HepG2 (cell line): ENCODE measurements around the gene CPXM1. TPM values are rescaled to one million over a fixed set of nuclear protein-coding genes. Genes with fewer than 3 reads are reported as not detected.

ENCODE experiments used
- ATAC-seq: fragments of 200-7000 bp; cut with Tn5 transposase; 3 replicates; pipeline ENCODE4 v1.9.1; 2020; ENCODE audit warnings: mild to moderate bottlenecking, moderate library complexity
- Bru-seq: library from RNA; stranded (reverse); fragments of 400-500 nt; gene quantifications from one replicate; lab custom pipeline; 2021; lab: Mats Ljungman, UMichigan
- BruChase-seq, 2 experiments: library from RNA; stranded (reverse); fragments of 400-500 nt; gene quantifications; one replicate each; lab custom pipeline; 2021; lab: Mats Ljungman, UMichigan
- BruUV-seq: library from RNA; stranded (reverse); fragments of 400-500 nt; replicated peaks from 2 replicates; lab custom pipeline; 2021; lab: Mats Ljungman, UMichigan
- CTCF ChIA-PET: fragments of 300-600 bp; formaldehyde crosslinking; extraction: SDS; loops from one replicate; lab custom pipeline; 2021; ENCODE audit warnings: low total read pairs, inconsistent platforms, low intra/inter-chr PET ratio; lab: Yijun Ruan, JAX
- POLR2A ChIA-PET: fragments of 350-600 bp; sonication (Branson Sonifier 250); formaldehyde crosslinking; loops from one replicate; lab custom pipeline; 2020; ENCODE audit warnings: antibody characterized with exemption, inconsistent platforms; lab: Yijun Ruan, JAX
- DNase-seq: peaks from one replicate; pipeline ENCODE4 v3.0.0-alpha.2; 2015; ENCODE audit warnings: low spot score
- FAIRE-seq: peaks from 3 replicates; lab custom pipeline; 2011; peaks lifted over from hg19 to GRCh38; lab: Jason Lieb, UNC
- H2AFZ ChIP-seq: one replicate; pipeline ENCODE4 v1.6.1; 2011; ENCODE audit warnings: low read length, inconsistent platforms
- H3K27ac ChIP-seq: fragments of 300-600 bp; 3 replicates; pipeline ENCODE4 v1.8.0; 2011; ENCODE audit warnings: mixed run types, mild to moderate bottlenecking, mixed read lengths, low read length, inconsistent platforms; ENCODE audit not compliant: insufficient read depth; ENCODE audit errors: extremely low read length
- H3K27me3 ChIP-seq, 2 experiments: fragments of 200-600 bp in 1 of 2; 2 replicates in 1 of 2; 3 replicates in 1 of 2; pipeline versions ENCODE4 v1.6.0 to v1.8.0; 2011; ENCODE audit warnings: low read length in 2 of 2, mild to moderate bottlenecking in 2 of 2, moderate library complexity in 2 of 2, inconsistent platforms in 1 of 2; ENCODE audit not compliant: insufficient read depth in 2 of 2, control insufficient read depth in 1 of 2
- H3K36me3 ChIP-seq, 2 experiments: fragments of 200-600 bp in 1 of 2; replicated peaks in 1 of 2; 2 replicates in 1 of 2; 3 replicates in 1 of 2; pipeline versions ENCODE4 v1.5.1 to v1.8.0; 2011; ENCODE audit warnings: low read length in 2 of 2, inconsistent platforms in 1 of 2; ENCODE audit not compliant: insufficient read depth in 2 of 2, control insufficient read depth in 1 of 2
- H3K4me1 ChIP-seq: 2 replicates; pipeline ENCODE4 v1.5.1; 2012; ENCODE audit warnings: low read length, inconsistent platforms; ENCODE audit not compliant: insufficient read depth
- H3K4me2 ChIP-seq: 2 replicates; pipeline ENCODE4 v1.6.0; 2011; ENCODE audit warnings: low read depth, low read length, inconsistent platforms
- H3K4me3 ChIP-seq, 3 experiments: fragments of 200-600 bp in 1 of 3; sonication (generic), shearing (Covaris generic) in 1 of 3; replicated peaks in 1 of 3; 2 replicates each; pipeline ENCODE4 v1.5.1; 2011 to 2016; ENCODE audit warnings: low read length in 3 of 3, inconsistent platforms in 2 of 3, low read depth in 2 of 3, mild to moderate bottlenecking in 2 of 3, control low read depth in 1 of 3, mixed read lengths in 1 of 3; ENCODE audit not compliant: insufficient read depth in 1 of 3
- H3K79me2 ChIP-seq: one replicate; pipeline ENCODE4 v1.6.1; 2011; ENCODE audit warnings: low read length, inconsistent platforms; ENCODE audit not compliant: insufficient read depth
- H3K9ac ChIP-seq: 2 replicates; pipeline ENCODE4 v1.6.0; 2011; ENCODE audit warnings: mild to moderate bottlenecking, low read depth, low read length, inconsistent platforms; ENCODE audit not compliant: insufficient read depth
- H3K9me3 ChIP-seq: 2 replicates; pipeline ENCODE4 v1.5.1; 2012; ENCODE audit warnings: mild to moderate bottlenecking, low read length
- H4K20me1 ChIP-seq: 2 replicates; pipeline ENCODE4 v1.6.0; 2011; ENCODE audit warnings: inconsistent platforms, mild to moderate bottlenecking, low read length, moderate library complexity; ENCODE audit not compliant: insufficient read depth
- HNRNPK ChIP-seq: fragments of 200-400 bp; formaldehyde crosslinking; IDR thresholded peaks from 2 replicates; pipeline ENCODE4 v1.6.1; 2018; ENCODE audit warnings: low read length, low read depth, moderate library complexity, mild to moderate bottlenecking; ENCODE audit not compliant: poor library complexity, severe bottlenecking
- MYC ChIP-seq: sonication (generic); formaldehyde crosslinking; IDR thresholded peaks from 2 replicates; pipeline ENCODE4 v1.9.0; 2021; ENCODE audit warnings: missing genetic modification reagents, borderline replicate concordance
- SMARCC2 ChIP-seq: fragments of 450-650 bp; IDR thresholded peaks from 2 replicates; pipeline ENCODE4 v1.6.1; 2017; ENCODE audit warnings: antibody characterized with exemption, mild to moderate bottlenecking
- ZNF253 ChIP-seq: sonication (generic); formaldehyde crosslinking; IDR thresholded peaks from 2 replicates; pipeline ENCODE4 v1.8.0; 2022; ENCODE audit warnings: mild to moderate bottlenecking, missing genetic modification reagents, borderline replicate concordance
- ZNF484 ChIP-seq: sonication (generic); formaldehyde crosslinking; IDR thresholded peaks from 2 replicates; pipeline ENCODE4 v1.5.1; 2020; ENCODE audit warnings: mild to moderate bottlenecking, low read depth, missing genetic modification reagents, borderline replicate concordance
- ZNF768 ChIP-seq: sonication (generic); formaldehyde crosslinking; IDR thresholded peaks from 2 replicates; pipeline ENCODE4 v1.4.0; 2020; ENCODE audit warnings: missing genetic modification reagents
- ZNF777 ChIP-seq: sonication (generic); formaldehyde crosslinking; IDR thresholded peaks from 2 replicates; pipeline ENCODE4 v1.4.0; 2020; ENCODE audit warnings: missing genetic modification reagents
- WGBS: methylation state at CpG from one replicate; pipeline ENCODE4 v1.1.6; 2017; ENCODE audit warnings: low lambda C conversion rate; 5-methylcytosine and 5-hydroxymethylcytosine counted together
- in situ Hi-C: cut with HindIII; loops from 2 replicates; pipeline ENCODE4 v1.10.0; 2017; ENCODE audit warnings: low pct_unique_long_range_greater_than_20kb; ENCODE audit not compliant: extremely low pct_ligation_motif_present
- intact Hi-C: fragments of 100-400 bp; cut with micrococcal nuclease; formaldehyde crosslinking; loops from one replicate; pipeline ENCODE4 v1.10.0; 2022; ENCODE audit not compliant: unreplicated experiment
- long read RNA-seq, 2 experiments: library from RNA in 1 of 2; library from polyadenylated mRNA in 1 of 2; stranded (forward) in 1 of 2; unstranded in 1 of 2; transcript quantifications; one replicate each; pipeline ENCODE4 v2.0.0, GENCODE V29; 2019 to 2022
- polyA minus RNA-seq, 3 experiments: library from RNA; depleted of rRNA, polyadenylated mRNA; stranded (reverse); fragments of >200 nt; gene quantifications; 2 replicates each; pipeline ENCODE4 v1.2.3, GENCODE V29; 2011; ENCODE audit warnings: low replicate concordance in 1 of 3
- polyA plus RNA-seq, 8 experiments: library from polyadenylated mRNA; depleted of rRNA in 3 of 8; stranded (reverse) in 7 of 8; unstranded in 1 of 8; fragments of >200 nt; fragmentation: Illumina TruSeq in 4 of 8; extraction: Trizol in 4 of 8; gene quantifications; 2 replicates each; pipeline versions ENCODE4 v1.2.1 to v1.2.3, GENCODE V29; 2011 to 2016; ENCODE audit warnings: low read depth in 4 of 8, missing spikeins in 1 of 8, mixed read lengths in 1 of 8; ENCODE audit not compliant: insufficient read depth in 1 of 8
- total RNA-seq, 5 experiments: library from RNA; depleted of rRNA; stranded (reverse); fragments of >200 nt; fragmentation: Illumina TruSeq; extraction: Trizol; gene quantifications; 2 replicates each; pipeline ENCODE4 v1.2.3, GENCODE V29; 2016; ENCODE audit warnings: low read depth in 1 of 5

CPXM1 gene
- total RNA-seq (2016; rRNA removed; fragmentation: Illumina TruSeq; extraction: Trizol) (not detected in 2 replicates), polyA plus RNA-seq (2011; rRNA removed) (0.07 TPM in 1 of 2 replicates, not detected in the other), polyA minus RNA-seq (2011; rRNA and poly(A)+ RNA removed; ENCODE audit: low replicate concordance) (not detected in 2 replicates), Bru-seq, nascent RNA (not detected), BruChase-seq, experiment 1, labeled RNA remaining after a 6-hour chase (percentile 11 among the genes with signal in this experiment), BruChase-seq, experiment 2, labeled RNA remaining after a 2-hour chase (not detected)
- not detected in 2 replicates for total RNA-seq (2016; cell fraction: cytosol; rRNA removed; fragmentation: Illumina TruSeq; extraction: Trizol; ENCODE audit: low read depth)
- not detected in 2 replicates for total RNA-seq (2016; cell fraction: insoluble cytoplasmic fraction; rRNA removed; fragmentation: Illumina TruSeq; extraction: Trizol)
- not detected in 2 replicates for total RNA-seq (2016; cell fraction: membrane; rRNA removed; fragmentation: Illumina TruSeq; extraction: Trizol)
- total RNA-seq (2016; cell fraction: nucleus; rRNA removed; fragmentation: Illumina TruSeq; extraction: Trizol): not detected in 2 replicates
- polyA plus RNA-seq (2011; cell fraction: cytosol; rRNA removed): 0.04 TPM in 1 of 2 replicates, not detected in the other
- polyA plus RNA-seq (2011; cell fraction: nucleus; rRNA removed): 0.14 and 0.34 TPM in 2 replicates
- polyA plus RNA-seq (2012): not detected in 2 replicates
- polyA plus RNA-seq (2016; cell fraction: cytosol; fragmentation: Illumina TruSeq; extraction: Trizol; ENCODE audit: low read depth): not detected in 2 replicates
- polyA plus RNA-seq (2016; cell fraction: insoluble cytoplasmic fraction; fragmentation: Illumina TruSeq; extraction: Trizol; ENCODE audit: low read depth): not detected in 2 replicates
- polyA plus RNA-seq (2016; cell fraction: membrane; fragmentation: Illumina TruSeq; extraction: Trizol; ENCODE audit: low read depth): not detected in 2 replicates
- polyA plus RNA-seq (2016; cell fraction: nucleus; fragmentation: Illumina TruSeq; extraction: Trizol; ENCODE audit: insufficient read depth, low read depth): not detected in 2 replicates
- polyA minus RNA-seq (2011; cell fraction: cytosol; rRNA and poly(A)+ RNA removed): not detected in 2 replicates
- not detected in 2 replicates for polyA minus RNA-seq (2011; cell fraction: nucleus; rRNA and poly(A)+ RNA removed)
- long read RNA-seq, experiment 1: 0 reads
- long read RNA-seq, experiment 2: 0 reads

GRCh38 chr20:2800521-2801285 is at the start of gene CPXM1:
Gene CPXM1 (minus strand): TSS chr20:2800627. CDS start chr20:2800572, 55 bp downstream.
- no TSS peak for BruUV-seq
- TF ChIP-seq ZNF777 (CRISPR knock-in tag): peak; percentile 56; the same call in 1 of the 2 replicates
- TF ChIP-seq SMARCC2: no peak
- peak; percentile 13 for TF ChIP-seq HNRNPK
- TF ChIP-seq ZNF253 (CRISPR knock-in tag): no peak
- TF ChIP-seq ZNF484 (CRISPR knock-in tag): no peak
- 0 out of 2 replicates have a peak, but pooled peaks have one; percentile 17 for TF ChIP-seq ZNF768 (CRISPR knock-in tag)
- TF ChIP-seq MYC: 0 out of 2 replicates have a peak, but pooled peaks have one; percentile 3
- TF ChIP-seq, all 625 proteins: peak for 4
- 16% methylated on average over 29 of the region's 52 CpGs for WGBS
- ATAC-seq (peak; percentile 71), DNase-seq (peak; percentile 46), FAIRE-seq (peak; percentile 71)
- intact Hi-C loops (no loop called here), in situ Hi-C loops (no loop called here)
- POLR2A ChIA-PET: no interaction called here
- Histone ChIP-seq H4K20me1 (no peaks in the 10 kb centered on the region), H3K9me3 (no peaks in the 10 kb centered on the region), H3K27me3 (peaks cover 15 to 81% of the 10 kb centered on the region in 2 experiments), H3K9ac (no peak within 1 kb of the TSS), H3K4me2 (peak within 1 kb of the TSS; percentile 64), H3K36me3 (no peaks in the 10 kb centered on the region), H3K4me3 (peak within 1 kb of the TSS; percentile 20 to 55 (median 27); a peak in 4 of 6 replicates), H3K27ac (no peak within 1 kb of the TSS), H2AFZ (no peak within 1 kb of the TSS), H3K79me2 (no peaks in the 10 kb centered on the region), H3K4me1 (peaks cover 10% of the 10 kb centered on the region)
- CTCF ChIA-PET: no interaction called here
